Measurements from ENCODE around the gene KMT2C. TPM values are rescaled to one million over a fixed set of nuclear protein-coding genes. Genes with fewer than 3 reads are reported as not detected.

KMT2C gene
- total RNA-seq, 1 donor from 2014 or later, result 52.0 TPM

GRCh38 chr7:152162287-152162686 is 273.5 kb downstream of the KMT2C start:
- H3K9me3 Mint-ChIP-seq (ENCODE audit: low read depth), result no peaks in the 10 kb centered on the region
- H3K4me3 Mint-ChIP-seq (ENCODE audit: unreplicated experiment), result no peak overlapping the region
- H3K4me1 Mint-ChIP-seq (ENCODE audit: low read depth), result no peaks in the 10 kb centered on the region
- H3K36me3 Mint-ChIP-seq (ENCODE audit: low read depth), result peaks cover 44% of the 10 kb centered on the region
- no peaks in the 10 kb centered on the region for H3K27me3 Mint-ChIP-seq (ENCODE audit: low read depth)
- no peak overlapping the region for H3K27ac Mint-ChIP-seq (ENCODE audit: unreplicated experiment)
- no peak for DNase-seq (ENCODE audit: low spot score)
- no peak for TF ChIP-seq CTCF (IDR thresholded peaks at IDR 0.05)

- DNase-seq (ENCODE audit: low spot score), result no peak
- TF ChIP-seq CTCF (IDR thresholded peaks at IDR 0.05), result no peak
- peaks cover 39% of the 10 kb centered on the region for H3K36me3 Mint-ChIP-seq (ENCODE audit: low read depth)
- no peaks in the 10 kb centered on the region for H3K27me3 Mint-ChIP-seq (ENCODE audit: low read depth)
- H3K27ac Mint-ChIP-seq (ENCODE audit: unreplicated experiment), result no peak overlapping the region
- no peaks in the 10 kb centered on the region for H3K9me3 Mint-ChIP-seq (ENCODE audit: low read depth)
- no peak overlapping the region for H3K4me3 Mint-ChIP-seq (ENCODE audit: unreplicated experiment)
- no peaks in the 10 kb centered on the region for H3K4me1 Mint-ChIP-seq (ENCODE audit: low read depth)
Measured at GRCh38 chr7:152161171-152161570, 274.6 kb downstream of the KMT2C start.

GRCh38 chr7:152158801-152159587 is 276.8 kb downstream of the KMT2C start:
- no peaks in the 10 kb centered on the region for H3K9me3 Mint-ChIP-seq (ENCODE audit: low read depth)
- peaks cover 42% of the 10 kb centered on the region for H3K36me3 Mint-ChIP-seq (ENCODE audit: low read depth)
- no peaks in the 10 kb centered on the region for H3K27me3 Mint-ChIP-seq (ENCODE audit: low read depth)
- TF ChIP-seq CTCF (IDR thresholded peaks at IDR 0.05), result no peak
- H3K4me1 Mint-ChIP-seq (ENCODE audit: low read depth), result no peaks in the 10 kb centered on the region
- DNase-seq (ENCODE audit: low spot score), result no peak
- H3K4me3 Mint-ChIP-seq (ENCODE audit: unreplicated experiment), result no peak overlapping the region
- no peak overlapping the region for H3K27ac Mint-ChIP-seq (ENCODE audit: unreplicated experiment)

GRCh38 chr7:152152267-152152666 is 283.5 kb downstream of the KMT2C start:
- no peak for DNase-seq (ENCODE audit: low spot score)
- no peaks in the 10 kb centered on the region for H3K4me1 Mint-ChIP-seq (ENCODE audit: low read depth)
- H3K36me3 Mint-ChIP-seq (ENCODE audit: low read depth), result peaks cover 41% of the 10 kb centered on the region
- H3K27me3 Mint-ChIP-seq (ENCODE audit: low read depth), result no peaks in the 10 kb centered on the region
- no peaks in the 10 kb centered on the region for H3K9me3 Mint-ChIP-seq (ENCODE audit: low read depth)
- H3K4me3 Mint-ChIP-seq (ENCODE audit: unreplicated experiment), result no peak overlapping the region
- no peak overlapping the region for H3K27ac Mint-ChIP-seq (ENCODE audit: unreplicated experiment)
- TF ChIP-seq CTCF (IDR thresholded peaks at IDR 0.05), result no peak

GRCh38 chr7:152149363-152149762 is 286.4 kb downstream of the KMT2C start:
- no peak overlapping the region for H3K27ac Mint-ChIP-seq (ENCODE audit: unreplicated experiment)
- TF ChIP-seq CTCF (IDR thresholded peaks at IDR 0.05), result no peak
- no peak overlapping the region for H3K4me3 Mint-ChIP-seq (ENCODE audit: unreplicated experiment)

More at GRCh38 chr7:152149363-152149762, 286.4 kb downstream of the KMT2C start:
- Mint-ChIP-seq H3K27me3 (ENCODE audit: low read depth) (no peaks in the 10 kb centered on the region), H3K9me3 (ENCODE audit: low read depth) (no peaks in the 10 kb centered on the region), H3K36me3 (ENCODE audit: low read depth) (peaks cover 38% of the 10 kb centered on the region), H3K4me1 (ENCODE audit: low read depth) (peaks cover 11% of the 10 kb centered on the region)
- DNase-seq (ENCODE audit: low spot score), result no peak

Measured in chondrocyte (in vitro differentiated cells).